Erythroblast (primary cell): ENCODE data around the gene EML1.

Experiments used
- GATA1 ChIP-seq: IDR thresholded peaks from 2 replicates; pipeline ENCODE4 v1.6.1; 2011; ENCODE audit warnings: low read depth, mild to moderate bottlenecking, control low read depth, low read length, moderate library complexity
- POLR2A ChIP-seq: IDR thresholded peaks from 2 replicates; pipeline ENCODE4 v1.6.1; 2011; ENCODE audit warnings: mild to moderate bottlenecking, low read length

- TF ChIP-seq POLR2A (no peak), GATA1 (no peak)
Measured at GRCh38 chr14:99747582-99748330, 45.5 kb upstream of the EML1 start.
